Stimulated activated CD8-positive, alpha-beta memory T cell treated with anti-CD3 and anti-CD28 coated beads, Interleukin-4, amount 100 ng/mL, for 24 hours (primary cell): ENCODE results near the gene ACRV1.
"Not testable (repeated sequence)": the region's sequence is repeated elsewhere in the genome, so short reads cannot be mapped to it uniquely, and the experiment has no call there.

Experiments used
- DNase-seq: peaks from one replicate; pipeline ENCODE4 v3.0.0-alpha.2; 2020; ENCODE audit warnings: low read depth

The ACRV1 gene, protein sequence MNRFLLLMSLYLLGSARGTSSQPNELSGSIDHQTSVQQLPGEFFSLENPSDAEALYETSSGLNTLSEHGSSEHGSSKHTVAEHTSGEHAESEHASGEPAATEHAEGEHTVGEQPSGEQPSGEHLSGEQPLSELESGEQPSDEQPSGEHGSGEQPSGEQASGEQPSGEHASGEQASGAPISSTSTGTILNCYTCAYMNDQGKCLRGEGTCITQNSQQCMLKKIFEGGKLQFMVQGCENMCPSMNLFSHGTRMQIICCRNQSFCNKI

GRCh38 chr11:125680747-125681146, at the start of gene ACRV1:
ACRV1 (minus strand) TSS chr11:125680847; CDS start chr11:125680780, 67 bp downstream.
- no peak for DNase-seq

DNA sequence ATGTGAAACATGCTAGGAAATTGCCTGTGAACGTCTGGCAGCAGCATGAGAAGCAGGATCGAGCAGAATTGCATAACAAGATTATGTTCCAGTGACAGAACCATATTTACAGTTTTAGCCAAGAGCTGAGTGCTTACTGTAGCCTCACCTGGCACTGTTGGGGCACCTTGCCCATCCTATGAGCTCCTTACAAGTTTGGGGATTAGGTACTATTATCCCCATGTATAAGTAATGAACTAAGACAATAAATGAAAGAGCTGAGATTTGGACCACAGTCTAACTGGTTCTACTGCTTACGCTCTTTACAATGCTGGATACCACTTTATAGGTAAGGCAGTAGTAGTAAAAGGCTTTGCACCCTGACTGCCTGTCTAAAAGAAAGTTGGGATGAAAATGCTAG, 48.3 kb upstream of the ACRV1 start:
- DNase-seq: no peak

GRCh38 chr11:125724125-125724524, 43.5 kb upstream of the ACRV1 start:
- DNase-seq: no peak

GRCh38 chr11:125720781-125721180, 40.1 kb upstream of the ACRV1 start:
- no peak for DNase-seq

DNA sequence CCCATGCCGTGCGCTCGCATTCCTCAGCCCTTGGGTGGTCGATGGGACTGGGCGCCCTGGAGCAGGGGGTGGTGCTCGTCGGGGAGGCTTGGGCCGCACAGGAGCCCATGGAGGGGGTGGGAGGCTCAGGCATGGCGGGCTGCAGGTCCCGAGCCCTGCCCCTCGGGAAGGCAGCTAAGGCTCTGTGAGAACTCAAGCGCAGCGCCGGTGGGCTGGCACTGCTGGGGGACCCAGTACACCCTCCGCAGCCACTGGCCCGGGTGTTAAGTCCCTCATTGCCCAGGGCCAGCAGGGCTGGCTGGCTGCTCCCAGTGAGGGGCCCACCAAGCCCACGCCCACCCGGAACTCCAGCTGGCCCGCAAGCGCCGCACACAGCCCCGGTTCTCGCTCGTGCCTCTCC, 24.0 kb upstream of the ACRV1 start:
- not testable (repeated sequence) for DNase-seq

- no peak for DNase-seq
Measured at GRCh38 chr11:125701858-125702621, 21.4 kb upstream of the ACRV1 start.

DNA sequence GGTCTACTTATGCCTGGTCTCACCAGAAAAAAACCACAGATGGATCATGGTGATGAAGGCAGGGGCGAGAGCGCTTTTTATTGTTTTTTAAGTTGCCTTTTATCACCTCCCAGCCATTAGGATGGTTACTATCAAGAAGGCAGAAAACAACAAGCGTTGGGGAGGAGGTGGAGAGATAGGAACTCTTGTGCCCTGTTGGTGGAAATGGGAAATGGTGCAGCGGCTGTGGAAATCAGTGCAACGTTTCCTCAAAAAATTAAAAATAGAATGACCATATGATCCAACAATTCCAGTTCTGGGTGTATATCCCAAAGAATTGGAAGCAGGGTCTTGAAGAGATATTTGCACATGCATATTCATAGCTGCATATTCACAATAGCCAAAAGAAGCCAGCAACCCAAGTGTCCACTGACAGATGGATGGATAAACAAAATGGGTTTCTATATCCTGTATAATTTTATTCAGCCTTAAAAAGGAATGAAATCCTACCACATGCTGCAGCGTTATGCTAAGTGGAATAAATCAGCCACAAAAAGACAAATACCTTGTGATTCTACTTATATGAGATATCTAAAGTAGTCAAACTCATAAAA, 20.5 kb upstream of the ACRV1 start:
- DNase-seq: no peak

GRCh38 chr11:125694951-125695350, 14.3 kb upstream of the ACRV1 start:
- no peak for DNase-seq

DNA sequence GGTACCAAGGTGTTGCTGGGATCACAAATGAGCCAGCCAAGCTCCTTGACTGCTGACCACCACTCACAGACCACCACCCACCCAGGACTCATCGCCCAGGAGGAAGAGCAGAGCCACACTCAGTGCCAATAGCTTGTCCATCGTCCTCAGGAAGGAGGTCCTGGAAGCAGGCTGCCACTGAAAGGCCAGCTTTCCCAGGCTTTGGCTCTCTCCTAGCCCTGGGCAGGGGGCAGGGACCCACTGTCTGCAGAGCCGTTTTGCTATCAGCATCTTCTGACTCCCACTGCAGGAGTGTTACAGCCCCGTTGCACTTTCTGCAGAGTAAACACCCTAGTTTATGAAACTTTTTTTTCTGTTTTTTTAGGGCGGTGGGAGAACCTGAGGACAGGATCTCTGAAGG, 12.2 kb upstream of the ACRV1 start:
- DNase-seq: no peak

DNA sequence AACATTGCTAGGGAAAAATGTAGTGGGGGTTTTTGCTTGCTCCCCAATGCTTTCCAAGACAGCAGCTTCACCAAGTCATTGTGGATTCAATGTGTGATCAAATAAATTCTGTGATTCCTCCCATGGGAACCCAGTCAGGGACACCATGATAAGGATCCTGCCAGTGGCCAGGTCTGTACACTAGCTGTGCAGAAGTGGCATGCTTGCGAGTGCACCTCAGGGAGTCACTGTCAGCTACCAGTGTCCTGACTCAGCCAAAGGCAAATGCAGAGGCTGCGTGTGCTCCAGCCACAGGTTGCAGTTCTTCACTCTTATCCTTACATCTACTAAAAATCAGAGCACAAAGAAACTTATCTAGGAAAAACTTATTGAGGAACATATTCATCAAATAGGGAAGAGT, 9.4 kb upstream of the ACRV1 start:
- no peak for DNase-seq

GRCh38 chr11:125689274-125689859, 8.7 kb upstream of the ACRV1 start:
- DNase-seq: no peak

- DNase-seq: no peak
Measured at GRCh38 chr11:125688632-125689031, 8.0 kb upstream of the ACRV1 start.

- no peak for DNase-seq
Measured at GRCh38 chr11:125688066-125688465, 7.4 kb upstream of the ACRV1 start.

- no peak for DNase-seq
Measured at GRCh38 chr11:125685228-125685627, 4.6 kb upstream of the ACRV1 start.

GRCh38 chr11:125679837-125680236, 810 bp downstream of the ACRV1 start:
- DNase-seq: no peak

GRCh38 chr11:125679397-125679796, 1.2 kb downstream of the ACRV1 start:
- DNase-seq: no peak

DNA sequence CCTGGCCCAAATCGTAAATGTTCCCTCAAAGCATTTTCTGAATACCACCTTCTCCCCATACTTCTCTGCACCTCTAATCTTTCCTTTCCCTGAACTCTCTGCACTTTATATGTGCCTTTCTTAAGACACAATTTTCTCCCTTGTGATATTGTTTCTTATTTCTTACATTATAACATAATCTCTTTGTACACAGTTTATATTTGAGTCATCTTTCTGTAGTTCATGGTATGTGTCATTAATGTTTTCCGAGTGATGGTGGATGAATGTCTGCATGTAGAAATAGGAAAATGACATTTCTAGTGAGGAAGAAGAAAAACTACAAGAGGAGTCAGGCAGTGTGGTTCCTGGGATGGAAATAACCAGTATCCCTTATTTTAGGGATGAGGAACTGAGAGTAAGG, 5.5 kb downstream of the ACRV1 start:
- DNase-seq: no peak

DNA sequence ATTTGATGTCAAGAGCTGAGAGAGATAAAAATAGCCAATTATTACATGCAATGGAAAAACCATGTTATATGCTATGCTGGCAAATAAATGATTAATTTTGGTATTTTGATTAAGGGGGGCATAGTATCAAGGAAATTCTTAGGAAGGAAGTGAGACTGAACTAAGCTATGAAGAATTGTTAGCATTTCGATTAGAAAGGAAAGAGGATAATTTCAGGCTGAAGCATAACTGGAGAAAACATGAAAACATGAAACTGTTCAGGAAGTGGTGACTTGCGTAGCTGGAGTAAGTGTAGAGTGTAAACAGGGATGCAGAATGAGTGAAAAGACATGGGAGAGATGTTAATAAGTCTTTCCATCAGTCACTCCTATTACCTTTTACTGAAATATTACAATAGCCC, 6.4 kb downstream of the ACRV1 start:
- DNase-seq: no peak

DNA sequence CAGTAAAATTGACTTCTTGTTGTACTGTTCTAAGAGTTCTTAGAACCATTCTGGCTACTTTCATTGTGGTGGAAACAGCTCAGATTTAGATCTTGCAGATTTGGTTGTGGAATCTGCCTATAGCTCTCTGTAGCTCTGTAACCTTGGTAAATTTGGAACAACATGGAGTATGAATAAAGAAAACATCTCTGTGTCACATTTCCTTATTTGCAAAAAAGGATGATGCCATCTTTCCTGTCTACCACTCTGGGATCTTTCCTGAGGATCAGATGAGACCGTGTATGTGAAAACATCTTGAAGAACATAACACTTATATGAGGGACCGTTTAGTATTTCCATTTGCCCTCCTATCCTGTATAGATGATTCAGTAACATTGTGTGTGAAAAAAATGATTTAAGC, 9.1 kb downstream of the ACRV1 start:
- no peak for DNase-seq

DNA sequence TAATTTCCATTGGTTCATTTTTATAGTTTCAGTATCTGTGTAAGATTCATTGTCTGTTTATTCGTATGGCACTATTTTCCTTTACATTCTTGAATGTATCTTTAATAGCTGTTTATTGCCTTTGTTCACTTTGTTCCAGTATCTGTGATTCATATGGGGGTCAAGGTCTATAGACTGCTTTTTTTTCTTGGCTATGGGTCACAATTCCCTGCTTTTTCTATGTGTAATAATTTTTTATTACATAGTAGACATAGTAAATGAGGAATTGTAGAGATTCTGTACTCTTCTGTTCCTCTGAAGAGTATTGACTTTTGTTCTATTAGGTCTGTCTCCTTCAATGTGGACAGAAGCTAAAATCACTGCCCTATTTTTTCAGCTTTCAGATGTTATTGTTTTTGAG, 10.5 kb downstream of the ACRV1 start:
- DNase-seq: no peak

DNA sequence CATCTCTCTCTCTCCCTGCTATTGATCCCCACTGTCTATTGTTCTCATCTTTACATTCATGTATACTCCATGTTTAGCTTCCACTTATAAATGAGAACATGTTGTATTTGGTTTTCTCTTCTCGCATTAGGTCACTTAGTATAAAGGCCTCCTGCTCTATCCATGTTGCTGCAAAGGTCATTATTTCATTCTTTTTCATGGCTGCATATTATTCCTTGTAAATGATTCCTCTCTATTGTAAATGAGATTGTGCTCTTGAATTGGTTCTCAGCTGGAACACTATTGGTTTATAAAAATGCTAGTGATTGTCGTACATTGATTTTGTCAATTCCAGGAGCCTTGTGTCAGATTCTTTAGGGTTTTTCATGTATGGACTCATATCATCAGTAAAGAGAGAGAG, 13.5 kb downstream of the ACRV1 start:
- DNase-seq: no peak

GRCh38 chr11:125663910-125664309, 16.7 kb downstream of the ACRV1 start:
- DNase-seq: no peak

DNA sequence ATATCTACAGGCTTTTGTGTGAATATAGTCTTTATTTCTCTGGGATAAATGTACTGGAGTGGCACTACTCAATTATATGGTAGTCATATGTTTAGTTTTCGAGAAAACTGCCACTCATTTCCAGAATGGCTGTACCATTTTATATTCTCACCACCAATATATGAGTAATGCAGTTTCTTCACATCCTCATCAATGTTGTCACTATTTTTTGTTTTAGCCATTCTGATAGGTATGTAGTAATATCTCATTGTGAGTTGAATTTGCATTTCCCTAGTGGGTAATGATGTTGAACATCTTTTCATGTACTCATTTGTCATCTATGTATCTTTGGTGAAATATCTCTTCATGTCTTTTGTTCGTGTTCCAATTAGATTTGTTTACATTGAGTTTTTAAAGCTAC, 18.0 kb downstream of the ACRV1 start:
- DNase-seq: no peak
